GM18499 (cell line): ENCODE results near the gene HGS.
"Not testable (repeated sequence)": the region's sequence is repeated elsewhere in the genome, so short reads cannot be mapped to it uniquely, and the experiment has no call there.

Experiments used
- ATAC-seq: cut with Tn5 transposase; IDR thresholded peaks from one replicate; pipeline ENCODE4 v1.9.1; 2021; ENCODE audit warnings: moderate number of reproducible peaks; ENCODE audit not compliant: insufficient read depth, unreplicated experiment

HGS gene

GRCh38 chr17:81655378-81656117 lies 28.3 kb upstream of the HGS start:
- ATAC-seq = no peak

- no peak for ATAC-seq
These were observed 27.6 kb upstream of the HGS start, which contains the start of gene PDE6G for GRCh38 chr17:81656118-81656743. PDE6G (minus strand) TSS chr17:81656542; CDS start chr17:81653305, 3,237 bp downstream.

DNA sequence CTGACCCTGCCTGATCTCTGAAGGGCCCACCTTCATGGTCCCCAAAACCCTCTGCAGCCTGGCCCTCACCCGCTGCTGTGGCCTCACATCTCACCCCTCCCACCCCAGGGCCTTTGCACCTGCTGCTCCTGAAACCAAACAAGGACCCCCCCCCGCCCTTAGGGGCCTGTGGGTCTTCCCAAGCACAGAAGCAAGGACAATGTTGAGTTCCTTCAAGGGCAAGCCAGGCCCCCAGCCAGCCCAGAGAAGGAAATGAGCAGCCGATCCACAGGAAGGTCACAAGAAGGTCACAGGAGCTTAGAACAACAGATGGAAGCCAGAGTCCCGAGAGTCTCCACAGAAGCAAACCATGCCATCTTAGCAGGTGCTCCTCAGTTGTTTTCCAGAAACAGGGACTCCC lies 27.0 kb upstream of the HGS start:
- ATAC-seq = no peak

- no peak for ATAC-seq
These were observed 24.8 kb upstream of the HGS start for GRCh38 chr17:81659038-81659437.

DNA sequence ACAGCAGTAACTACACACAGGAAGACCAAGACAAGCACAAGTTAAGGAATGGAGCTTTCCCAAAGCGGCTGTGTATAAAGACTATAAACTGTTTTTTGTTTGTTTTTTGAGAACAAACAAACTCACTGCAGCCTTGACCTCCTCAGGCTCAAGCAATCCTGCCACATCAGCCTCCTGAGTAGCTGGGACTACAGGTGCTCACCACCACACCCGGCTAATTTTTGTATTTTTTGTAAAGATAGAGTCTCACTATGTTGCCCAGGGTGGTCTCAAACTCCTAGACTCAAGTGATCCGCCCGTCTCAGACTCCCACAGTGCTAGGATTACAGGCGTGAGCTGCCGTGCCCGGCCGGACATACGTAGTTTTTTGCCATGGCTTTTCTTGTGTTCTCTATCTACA lies 23.4 kb upstream of the HGS start:
- ATAC-seq = no peak

DNA sequence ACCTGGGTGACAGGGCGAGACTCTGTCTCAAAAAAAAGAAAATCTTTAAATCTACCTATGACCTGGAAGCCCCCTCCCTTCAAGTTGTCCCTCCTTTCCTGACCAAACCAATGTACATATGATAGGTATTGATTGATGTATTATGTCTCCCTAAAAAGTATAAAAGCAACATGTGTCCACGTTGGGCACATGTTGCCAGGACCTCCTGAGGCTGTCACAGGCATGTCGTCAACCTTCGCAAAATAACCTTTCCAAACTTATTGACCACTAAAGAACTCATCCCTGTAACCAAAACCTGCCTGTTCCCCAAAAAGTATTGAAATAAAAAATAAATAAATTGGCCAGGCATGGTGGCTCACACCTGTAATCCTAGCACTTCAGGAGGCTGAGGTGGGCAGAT lies 21.8 kb upstream of the HGS start:
- no peak for ATAC-seq

DNA sequence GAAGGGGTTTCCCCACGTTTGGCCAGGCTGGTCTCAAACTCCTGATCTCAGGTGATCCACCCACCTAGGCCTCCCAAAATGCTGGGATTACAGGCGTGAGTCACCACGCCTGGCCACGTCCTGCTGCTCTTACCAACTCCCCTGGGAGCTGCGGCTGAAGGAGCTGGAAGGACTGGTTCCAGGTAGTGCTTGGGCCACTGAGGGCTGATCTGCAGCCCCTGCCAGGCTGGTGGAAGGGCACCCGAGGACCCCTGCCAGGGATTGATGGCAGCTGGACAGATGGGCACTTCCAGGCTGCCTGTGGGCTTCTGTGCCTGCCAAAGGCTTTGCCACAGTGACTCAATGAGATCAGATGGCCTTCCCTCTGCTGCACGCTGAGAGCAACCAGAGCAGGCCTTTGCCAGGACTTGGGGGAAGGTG lies 19.8 kb upstream of the HGS start:
- ATAC-seq = no peak

DNA sequence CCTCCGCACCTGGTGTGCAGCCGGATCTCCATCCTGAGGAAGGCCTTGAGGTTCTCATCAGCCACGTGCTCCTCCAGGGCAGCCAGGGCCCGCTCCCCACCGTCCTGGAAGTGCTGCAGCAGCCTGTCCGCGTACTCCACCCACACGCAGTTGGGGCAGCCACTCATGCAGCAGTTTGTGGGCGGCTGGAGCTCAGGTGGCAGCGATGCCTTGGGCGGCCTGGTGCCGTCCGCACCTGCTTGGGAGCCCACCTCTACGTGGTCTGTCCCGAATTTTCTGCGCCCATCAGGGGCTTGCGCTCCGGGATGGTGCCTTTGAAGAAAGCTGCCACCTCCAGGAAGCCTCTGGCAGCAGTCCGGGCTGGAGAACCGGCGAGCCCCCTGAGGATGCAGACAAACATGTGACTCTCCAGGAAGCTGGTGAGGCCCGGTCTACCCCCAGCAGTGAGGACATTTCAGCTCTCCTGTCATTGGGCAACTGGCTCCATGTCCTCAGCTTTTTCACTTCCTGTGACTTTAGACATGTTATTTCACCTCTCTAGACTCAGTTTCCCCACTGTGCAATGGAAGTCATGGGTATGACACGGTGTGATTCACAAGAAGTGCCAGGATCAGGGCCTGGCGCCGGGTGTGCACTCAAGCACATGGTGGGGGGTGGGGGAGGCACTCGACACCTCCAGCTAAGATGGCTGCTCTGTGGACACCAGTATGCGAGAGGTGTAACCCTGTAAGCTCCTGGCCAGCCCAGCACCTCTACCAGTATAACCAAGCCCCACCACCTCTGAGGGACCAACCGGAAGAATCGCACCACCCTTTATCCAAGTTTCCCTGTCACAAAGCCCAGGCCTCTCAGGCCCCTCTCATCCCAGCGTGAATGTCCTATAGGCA lies 18.4 kb upstream of the HGS start:
- no peak for ATAC-seq

GRCh38 chr17:81666092-81666341 lies 17.8 kb upstream of the HGS start:
- no peak for ATAC-seq

DNA sequence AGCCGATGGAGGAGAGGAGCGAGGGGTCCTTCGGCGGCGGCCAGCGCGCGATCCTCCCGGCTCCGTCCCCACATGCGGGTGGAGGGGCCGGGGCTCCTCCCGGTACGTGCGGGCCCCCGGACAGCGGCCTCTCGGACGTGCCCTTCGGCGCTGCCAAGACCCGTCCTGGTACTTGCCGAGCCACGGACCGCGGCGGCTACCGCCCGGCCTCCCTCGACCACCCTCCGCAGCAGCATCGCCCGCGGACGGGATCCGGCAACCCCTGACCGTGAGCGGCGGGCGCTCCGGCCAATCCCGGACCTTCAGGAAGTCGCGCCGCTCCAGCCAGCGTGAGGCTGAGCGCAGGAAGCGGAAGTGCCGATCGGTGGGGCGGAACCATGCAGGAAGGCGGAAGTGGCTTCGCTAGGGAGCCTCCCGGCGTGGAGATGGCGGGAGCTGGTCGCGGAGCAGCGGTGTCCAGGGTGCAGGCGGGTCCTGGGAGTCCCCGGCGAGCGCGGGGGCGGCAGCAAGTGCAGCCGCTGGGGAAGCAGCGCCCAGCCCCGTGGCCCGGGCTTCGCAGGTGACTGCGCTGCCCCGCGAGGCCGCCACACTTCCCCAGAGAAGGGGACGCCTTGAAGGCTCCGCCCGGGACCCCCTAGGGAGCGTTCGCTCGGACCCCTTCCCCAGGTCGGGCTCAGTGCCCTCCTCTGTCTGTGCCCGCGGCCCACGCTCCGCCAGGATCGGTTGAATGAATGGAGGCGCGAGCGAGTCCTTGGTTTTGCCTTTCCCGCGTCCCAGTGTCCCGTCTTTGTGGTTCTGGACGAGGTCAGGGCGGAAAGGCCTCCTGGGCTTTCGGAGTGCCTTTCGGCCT lies 17.2 kb upstream of the HGS start, which contains the start of the genes CCDC137 and OXLD1:
Gene CCDC137, plus strand, starts transcription at position 396 of the 850 bp plus-strand sequence. Its CDS starts 30 bp downstream, at position 426.
Gene OXLD1, minus strand, starts transcription at position 264 of the 850 bp plus-strand sequence. Its CDS starts 28 bp downstream, at position 236.
- peak; percentile 59 for ATAC-seq

- ATAC-seq = no peak
These were observed 16.1 kb upstream of the HGS start for GRCh38 chr17:81667754-81668153.

DNA sequence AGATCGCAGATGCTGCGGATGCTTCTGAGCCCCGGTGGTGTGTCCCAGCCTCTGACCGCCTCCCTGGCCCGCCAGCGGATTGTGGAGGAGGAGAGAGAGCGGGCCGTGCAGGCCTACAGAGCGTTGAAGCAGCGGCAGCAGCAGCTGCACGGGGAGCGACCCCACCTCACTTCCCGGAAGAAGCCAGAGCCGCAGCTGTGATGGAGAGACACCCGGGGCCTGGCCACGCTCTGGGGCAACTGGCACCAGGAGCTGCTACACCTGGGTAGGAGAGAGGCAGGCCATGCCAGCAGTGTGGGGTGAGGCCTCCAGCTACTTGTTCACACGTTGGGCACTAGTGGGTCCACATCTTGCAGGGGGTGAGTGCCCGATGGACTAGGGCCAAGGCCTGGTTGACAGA lies 11.3 kb upstream of the HGS start:
- ATAC-seq = no peak

- ATAC-seq = no peak
These were observed 10.9 kb upstream of the HGS start for GRCh38 chr17:81672954-81673353.

- no peak for ATAC-seq
These were observed 10.1 kb upstream of the HGS start for GRCh38 chr17:81673561-81674258.

DNA sequence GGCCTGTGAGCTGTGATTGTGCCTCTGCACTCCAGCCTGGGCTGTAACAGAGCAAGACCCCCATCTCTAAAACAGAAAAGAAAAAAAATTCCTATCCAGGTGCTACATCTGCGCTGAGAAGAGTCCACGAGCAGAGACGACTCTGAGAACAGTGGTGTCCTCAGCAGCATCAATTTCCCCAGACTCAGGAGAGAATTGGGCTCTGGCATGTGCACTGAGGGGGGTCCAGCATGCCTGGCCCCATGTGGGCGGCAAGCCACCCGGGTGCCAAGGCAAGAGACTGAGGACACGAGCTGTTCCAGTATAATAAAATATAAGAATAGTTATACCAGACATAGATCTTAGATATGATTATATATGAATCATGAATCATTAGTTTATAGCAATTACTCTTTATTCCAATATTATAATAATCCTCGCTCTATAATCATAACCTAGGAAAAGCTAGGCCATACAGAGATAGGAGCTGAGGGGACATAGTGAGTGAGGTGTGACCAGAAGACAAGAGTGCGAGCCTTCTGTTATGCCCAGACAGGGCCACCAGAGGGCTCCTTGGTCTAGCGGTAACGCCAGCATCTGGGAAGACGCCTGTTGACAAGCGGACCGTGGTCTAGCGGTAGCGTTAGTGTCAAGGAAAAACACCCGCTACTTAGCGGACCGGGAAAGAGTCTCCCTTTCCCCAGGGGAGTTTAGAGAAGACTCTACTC lies 8.1 kb upstream of the HGS start:
- ATAC-seq = not testable (repeated sequence)

GRCh38 chr17:81676906-81677305 lies 6.9 kb upstream of the HGS start:
- ATAC-seq = no peak

GRCh38 chr17:81680150-81680549 lies 3.7 kb upstream of the HGS start:
- no peak for ATAC-seq

- no peak for ATAC-seq
These were observed 2.1 kb upstream of the HGS start for GRCh38 chr17:81681672-81682071.
